Neural cell (in vitro differentiated cells): Measurements from ENCODE around the gene SLC5A2. TPM values are rescaled to one million over a fixed set of nuclear protein-coding genes. Genes with fewer than 3 reads are reported as not detected.

Experiments
- H2AFZ ChIP-seq: fragments of 200-600, 300-800 bp; sonication (generic), shearing (Covaris generic); 2 replicates; pipeline ENCODE4 v1.6.0; 2014; ENCODE audit warnings: low read depth, mild to moderate bottlenecking, antibody characterized with exemption, low read length, moderate library complexity
- H3F3A ChIP-seq: fragments of 200-600 bp; shearing (Covaris generic); 2 replicates; pipeline ENCODE4 v1.6.1; 2016; ENCODE audit warnings: mild to moderate bottlenecking, moderate library complexity, mixed read lengths, antibody characterized with exemption, low read length; ENCODE audit not compliant: insufficient read depth, poor library complexity, severe bottlenecking
- H3K27ac ChIP-seq: fragments of 200-600, 300-800 bp; sonication (generic), shearing (Covaris generic); 2 replicates; pipeline ENCODE4 v1.5.1; 2014; ENCODE audit warnings: mild to moderate bottlenecking, low read length, moderate library complexity
- H3K27me3 ChIP-seq: fragments of 300-800, 200-600 bp; sonication (generic), shearing (Covaris generic); 2 replicates; pipeline ENCODE4 v1.6.0; 2014; ENCODE audit warnings: mild to moderate bottlenecking, low read depth, low read length, moderate library complexity; ENCODE audit not compliant: insufficient read depth
- H3K36me3 ChIP-seq: fragments of 300-800, 200-600 bp; sonication (generic), shearing (Covaris generic); 2 replicates; pipeline ENCODE4 v1.5.1; 2014; ENCODE audit warnings: mild to moderate bottlenecking, antibody characterized with exemption, low read length, moderate library complexity; ENCODE audit not compliant: insufficient read depth
- H3K4me2 ChIP-seq: fragments of 300-800, 200-600 bp; sonication (generic), shearing (Covaris generic); 2 replicates; pipeline ENCODE4 v1.6.0; 2014; ENCODE audit warnings: mild to moderate bottlenecking, low read length
- H3K4me3 ChIP-seq: fragments of 300-800, 200-600 bp; sonication (generic), shearing (Covaris generic); 2 replicates; pipeline ENCODE4 v1.5.1; 2014; ENCODE audit warnings: mild to moderate bottlenecking, low read length, moderate library complexity
- H3K79me2 ChIP-seq: fragments of 200-600 bp; shearing (Covaris generic); replicated peaks from 2 replicates; pipeline ENCODE4 v1.6.0; 2014; ENCODE audit warnings: mild to moderate bottlenecking, low read length, moderate library complexity; ENCODE audit not compliant: insufficient read depth
- H3K9ac ChIP-seq: fragments of 300-800, 200-600 bp; sonication (generic), shearing (Covaris generic); 2 replicates; pipeline ENCODE4 v1.6.1; 2016; ENCODE audit warnings: mild to moderate bottlenecking, low read length, mixed read lengths
- H3K9me2 ChIP-seq: fragments of 200-600 bp; shearing (Covaris generic); 2 replicates; pipeline ENCODE4 v1.6.1; 2016; ENCODE audit warnings: mild to moderate bottlenecking, low read length, mixed read lengths; ENCODE audit not compliant: insufficient read depth
- H3K9me3 ChIP-seq: fragments of 200-600, 300-800 bp; sonication (generic), shearing (Covaris generic); 2 replicates; pipeline ENCODE4 v1.6.1; 2016; ENCODE audit warnings: mild to moderate bottlenecking, mixed run types, low read length, moderate library complexity, mixed read lengths
- H4K20me1 ChIP-seq: fragments of 200-600 bp; shearing (Covaris generic); 2 replicates; pipeline ENCODE4 v1.6.1; 2016; ENCODE audit warnings: mild to moderate bottlenecking, mixed run types; ENCODE audit not compliant: insufficient read depth
- EP300 ChIP-seq: fragments of 450-650 bp; conservative IDR thresholded peaks from 2 replicates; pipeline ENCODE4 v1.6.1; 2014; ENCODE audit warnings: antibody characterized with exemption, mild to moderate bottlenecking, moderate library complexity; ENCODE audit not compliant: poor library complexity, severe bottlenecking
- EZH2 ChIP-seq: fragments of 200-600, 300-800 bp; shearing (Covaris generic), sonication (generic); IDR thresholded peaks from 2 replicates; pipeline ENCODE4 v1.6.1; 2014; ENCODE audit warnings: antibody characterized with exemption, low read length, borderline replicate concordance, mild to moderate bottlenecking; ENCODE audit not compliant: insufficient read depth, poor library complexity, severe bottlenecking
- MXI1 ChIP-seq: fragments of 450-650 bp; conservative IDR thresholded peaks from 2 replicates; pipeline ENCODE4 v1.6.1; 2014; ENCODE audit warnings: antibody characterized with exemption, mild to moderate bottlenecking; ENCODE audit not compliant: poor library complexity, severe bottlenecking
- POLR2AphosphoS5 ChIP-seq: IDR thresholded peaks from 2 replicates; pipeline ENCODE4 v1.6.1; 2012
- RAD21 ChIP-seq: fragments of 450-650 bp; conservative IDR thresholded peaks from 2 replicates; pipeline ENCODE4 v1.6.1; 2014; ENCODE audit warnings: antibody characterized with exemption, mild to moderate bottlenecking, moderate library complexity
- SMC3 ChIP-seq: fragments of 450-650 bp; conservative IDR thresholded peaks from 2 replicates; pipeline ENCODE4 v1.6.1; 2014; ENCODE audit warnings: antibody characterized with exemption, mild to moderate bottlenecking, moderate library complexity; ENCODE audit not compliant: poor library complexity
- TAF1 ChIP-seq: IDR thresholded peaks from 2 replicates; pipeline ENCODE4 v1.6.1; 2012; ENCODE audit warnings: low read depth
- polyA plus RNA-seq: library from polyadenylated mRNA; depleted of rRNA; stranded (reverse); fragments of >200 nt; gene quantifications from 2 replicates; pipeline ENCODE4 v1.2.3, GENCODE V29; 2014
- TF ChIP-seq, protein P1 (sequence below): IDR thresholded peaks from 2 replicates; pipeline ENCODE4 v1.6.1; 2012; ENCODE audit warnings: borderline replicate concordance
- TF ChIP-seq, protein P2 (sequence below): fragments of 450-650 bp; IDR thresholded peaks from 2 replicates; pipeline ENCODE4 v1.5.1; 2014; ENCODE audit warnings: antibody characterized with exemption, mild to moderate bottlenecking, moderate library complexity; ENCODE audit not compliant: poor library complexity, severe bottlenecking

The SLC5A2 gene
- polyA plus RNA-seq, 1 donor from 2014 or later = not detected

DNA sequence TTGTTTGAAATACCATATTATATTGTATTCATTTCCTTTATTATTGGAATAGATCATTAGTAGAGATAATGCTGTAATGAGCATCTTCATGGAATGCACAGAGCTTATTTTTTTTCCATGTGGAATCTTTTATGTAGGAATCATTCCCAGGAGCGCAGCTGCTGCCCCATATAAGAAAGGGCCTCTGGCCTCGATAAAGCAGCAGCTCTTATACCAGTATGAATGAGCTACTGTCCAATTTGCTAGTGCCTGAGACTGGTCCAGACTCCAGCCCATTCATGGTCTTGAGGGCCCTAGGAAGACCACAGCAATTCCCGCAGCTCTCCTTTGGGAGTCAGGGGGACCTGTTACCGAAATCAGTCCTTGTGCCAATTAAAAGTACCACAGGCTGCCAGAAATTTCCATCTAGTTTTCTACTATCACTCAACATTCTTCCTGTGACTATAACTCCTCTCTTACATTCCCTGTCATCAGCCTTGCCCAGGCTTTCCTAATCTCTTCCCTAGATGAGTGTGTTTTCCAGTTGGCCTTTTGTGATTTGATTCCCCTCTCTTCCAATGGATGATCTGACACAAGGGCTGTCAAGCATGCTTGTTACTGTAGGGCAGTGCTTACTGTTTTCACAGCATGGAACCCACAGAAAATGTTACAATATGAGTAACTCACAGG is 42.3 kb upstream of the SLC5A2 start:
- Histone ChIP-seq H3K4me3 (no peak overlapping the region), H2AFZ (no peak overlapping the region), H3K9me3 (no peaks in the 10 kb centered on the region), H3K4me2 (no peak overlapping the region), H4K20me1 (no peaks in the 10 kb centered on the region), H3K27me3 (no peaks in the 10 kb centered on the region), H3K27ac (no peak overlapping the region), H3K9ac (no peak overlapping the region), H3K36me3 (no peaks in the 10 kb centered on the region), H3K79me2 (no peaks in the 10 kb centered on the region), H3K9me2 (no peaks in the 10 kb centered on the region), H3F3A (no peaks in the 10 kb centered on the region)
- TF ChIP-seq POLR2AphosphoS5 = no peak
- TF ChIP-seq, protein P1, sequence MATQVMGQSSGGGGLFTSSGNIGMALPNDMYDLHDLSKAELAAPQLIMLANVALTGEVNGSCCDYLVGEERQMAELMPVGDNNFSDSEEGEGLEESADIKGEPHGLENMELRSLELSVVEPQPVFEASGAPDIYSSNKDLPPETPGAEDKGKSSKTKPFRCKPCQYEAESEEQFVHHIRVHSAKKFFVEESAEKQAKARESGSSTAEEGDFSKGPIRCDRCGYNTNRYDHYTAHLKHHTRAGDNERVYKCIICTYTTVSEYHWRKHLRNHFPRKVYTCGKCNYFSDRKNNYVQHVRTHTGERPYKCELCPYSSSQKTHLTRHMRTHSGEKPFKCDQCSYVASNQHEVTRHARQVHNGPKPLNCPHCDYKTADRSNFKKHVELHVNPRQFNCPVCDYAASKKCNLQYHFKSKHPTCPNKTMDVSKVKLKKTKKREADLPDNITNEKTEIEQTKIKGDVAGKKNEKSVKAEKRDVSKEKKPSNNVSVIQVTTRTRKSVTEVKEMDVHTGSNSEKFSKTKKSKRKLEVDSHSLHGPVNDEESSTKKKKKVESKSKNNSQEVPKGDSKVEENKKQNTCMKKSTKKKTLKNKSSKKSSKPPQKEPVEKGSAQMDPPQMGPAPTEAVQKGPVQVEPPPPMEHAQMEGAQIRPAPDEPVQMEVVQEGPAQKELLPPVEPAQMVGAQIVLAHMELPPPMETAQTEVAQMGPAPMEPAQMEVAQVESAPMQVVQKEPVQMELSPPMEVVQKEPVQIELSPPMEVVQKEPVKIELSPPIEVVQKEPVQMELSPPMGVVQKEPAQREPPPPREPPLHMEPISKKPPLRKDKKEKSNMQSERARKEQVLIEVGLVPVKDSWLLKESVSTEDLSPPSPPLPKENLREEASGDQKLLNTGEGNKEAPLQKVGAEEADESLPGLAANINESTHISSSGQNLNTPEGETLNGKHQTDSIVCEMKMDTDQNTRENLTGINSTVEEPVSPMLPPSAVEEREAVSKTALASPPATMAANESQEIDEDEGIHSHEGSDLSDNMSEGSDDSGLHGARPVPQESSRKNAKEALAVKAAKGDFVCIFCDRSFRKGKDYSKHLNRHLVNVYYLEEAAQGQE = no peak
- TF ChIP-seq EZH2 = no peak
- no peak for TF ChIP-seq MXI1
- TF ChIP-seq, protein P2, sequence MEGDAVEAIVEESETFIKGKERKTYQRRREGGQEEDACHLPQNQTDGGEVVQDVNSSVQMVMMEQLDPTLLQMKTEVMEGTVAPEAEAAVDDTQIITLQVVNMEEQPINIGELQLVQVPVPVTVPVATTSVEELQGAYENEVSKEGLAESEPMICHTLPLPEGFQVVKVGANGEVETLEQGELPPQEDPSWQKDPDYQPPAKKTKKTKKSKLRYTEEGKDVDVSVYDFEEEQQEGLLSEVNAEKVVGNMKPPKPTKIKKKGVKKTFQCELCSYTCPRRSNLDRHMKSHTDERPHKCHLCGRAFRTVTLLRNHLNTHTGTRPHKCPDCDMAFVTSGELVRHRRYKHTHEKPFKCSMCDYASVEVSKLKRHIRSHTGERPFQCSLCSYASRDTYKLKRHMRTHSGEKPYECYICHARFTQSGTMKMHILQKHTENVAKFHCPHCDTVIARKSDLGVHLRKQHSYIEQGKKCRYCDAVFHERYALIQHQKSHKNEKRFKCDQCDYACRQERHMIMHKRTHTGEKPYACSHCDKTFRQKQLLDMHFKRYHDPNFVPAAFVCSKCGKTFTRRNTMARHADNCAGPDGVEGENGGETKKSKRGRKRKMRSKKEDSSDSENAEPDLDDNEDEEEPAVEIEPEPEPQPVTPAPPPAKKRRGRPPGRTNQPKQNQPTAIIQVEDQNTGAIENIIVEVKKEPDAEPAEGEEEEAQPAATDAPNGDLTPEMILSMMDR = no peak
- no peak for TF ChIP-seq TAF1
- no peak for TF ChIP-seq EP300

DNA sequence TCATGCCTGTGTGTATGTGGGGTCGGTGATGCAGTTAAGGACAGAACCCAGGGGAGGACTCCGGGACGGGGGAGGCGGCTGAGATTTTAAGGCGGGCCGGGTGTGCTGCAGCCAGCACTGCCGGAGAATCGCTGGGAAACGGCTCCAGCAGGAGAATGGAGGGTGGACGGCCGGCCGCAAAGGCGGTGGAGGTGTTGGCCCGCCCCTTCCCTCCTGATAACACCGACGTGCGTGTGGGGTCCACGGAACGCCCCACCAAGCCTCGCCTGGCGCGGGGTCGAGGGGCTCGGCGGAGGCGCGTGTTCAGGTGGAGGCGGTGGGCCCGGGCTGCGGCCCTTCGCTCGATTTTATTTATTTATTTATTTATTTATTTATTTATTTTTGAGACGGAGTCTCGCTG is 41.0 kb upstream of the SLC5A2 start:
- no peak overlapping the region for H3K4me2 ChIP-seq

More for the DNA sequence above, 41.0 kb upstream of the SLC5A2 start:
- H3K79me2 ChIP-seq = no peaks in the 10 kb centered on the region
- H3K4me3 ChIP-seq = peak overlapping the region; percentile 92
- no peak overlapping the region for H3K27ac ChIP-seq
- no peaks in the 10 kb centered on the region for H3F3A ChIP-seq
- no peaks in the 10 kb centered on the region for H3K27me3 ChIP-seq
- no peaks in the 10 kb centered on the region for H3K9me3 ChIP-seq
- no peaks in the 10 kb centered on the region for H4K20me1 ChIP-seq
- no peaks in the 10 kb centered on the region for H3K36me3 ChIP-seq
- no peak overlapping the region for H3K9ac ChIP-seq
- H3K9me2 ChIP-seq = no peaks in the 10 kb centered on the region
- H2AFZ ChIP-seq = no peak overlapping the region
- TF ChIP-seq SMC3 (no peak), TAF1 (no peak), EP300 (no peak), RAD21 (no peak), EZH2 (no peak), MXI1 (no peak), POLR2AphosphoS5 (no peak)
- TF ChIP-seq, protein P2 = no peak
- TF ChIP-seq, protein P1 = no peak
